Measurements from ENCODE around the gene RFX4.

RFX4 gene

GRCh38 chr12:106576848-106577247, 6.0 kb upstream of the RFX4 start:
- no peak for DNase-seq (ENCODE audit: low read depth)
- TF ChIP-seq CTCF (conservative IDR thresholded peaks at IDR 0.05; ENCODE audit: low read depth, low read length) = no peak
- no peak overlapping the region for H3K4me3 ChIP-seq (ENCODE audit: low read depth, low read length)

- DNase-seq (ENCODE audit: low read depth) = no peak
- H3K4me3 ChIP-seq (ENCODE audit: low read depth, low read length) = no peak overlapping the region
- no peak for TF ChIP-seq CTCF (conservative IDR thresholded peaks at IDR 0.05; ENCODE audit: low read depth, low read length)
These were observed 1.9 kb upstream of the RFX4 start for GRCh38 chr12:106580671-106581508.

- DNase-seq (ENCODE audit: low read depth) = peak; percentile 18
- TF ChIP-seq CTCF (conservative IDR thresholded peaks at IDR 0.05; ENCODE audit: low read depth, low read length) = no peak
- no peak overlapping the region for H3K4me3 ChIP-seq (ENCODE audit: low read depth, low read length)
These were observed 1.1 kb upstream of the RFX4 start for GRCh38 chr12:106581543-106582248.

- no peak for TF ChIP-seq CTCF (conservative IDR thresholded peaks at IDR 0.05; ENCODE audit: low read depth, low read length)
- no peak overlapping the region for H3K4me3 ChIP-seq (ENCODE audit: low read depth, low read length)
- DNase-seq (ENCODE audit: low read depth) = no peak
These were observed 584 bp upstream of the RFX4 start for GRCh38 chr12:106582249-106582591.

GRCh38 chr12:106583242-106584103, 669 bp downstream of the RFX4 start:
- peak overlapping the region; percentile 10 for H3K4me3 ChIP-seq (ENCODE audit: low read depth, low read length)
- no peak for TF ChIP-seq CTCF (conservative IDR thresholded peaks at IDR 0.05; ENCODE audit: low read depth, low read length)
- no peak for DNase-seq (ENCODE audit: low read depth)

- no peak for TF ChIP-seq CTCF (conservative IDR thresholded peaks at IDR 0.05; ENCODE audit: low read depth, low read length)
- no peak overlapping the region for H3K4me3 ChIP-seq (ENCODE audit: low read depth, low read length)
- DNase-seq (ENCODE audit: low read depth) = peak; percentile 16
These were observed 1.6 kb downstream of the RFX4 start for GRCh38 chr12:106584104-106585064.
